Astrocyte (in vitro differentiated cells and primary cell): Measurements from ENCODE around the gene OR6P1. TPM values are rescaled to one million over a fixed set of nuclear protein-coding genes. Genes with fewer than 3 reads are reported as not detected.

Experiments
- DNase-seq: peaks from one replicate; pipeline ENCODE4 v3.0.0-alpha.2; 2010; ENCODE audit warnings: low read depth
- FAIRE-seq: peaks from 2 replicates; lab custom pipeline; 2011; peaks lifted over from hg19 to GRCh38; lab: Jason Lieb, UNC
- H2AFZ ChIP-seq: 2 replicates; pipeline ENCODE4 v1.6.0; 2012; ENCODE audit warnings: low read depth, low read length, inconsistent platforms
- H3K27ac ChIP-seq: 2 replicates; pipeline ENCODE4 v1.5.1; 2011; ENCODE audit warnings: low read depth, low read length, inconsistent platforms
- H3K27me3 ChIP-seq: 2 replicates; pipeline ENCODE4 v1.6.0; 2011; ENCODE audit warnings: low read length, inconsistent platforms; ENCODE audit not compliant: insufficient read depth
- H3K36me3 ChIP-seq: 2 replicates; pipeline ENCODE4 v1.5.1; 2011; ENCODE audit warnings: low read length, inconsistent platforms; ENCODE audit not compliant: insufficient read depth
- H3K4me1 ChIP-seq: 2 replicates; pipeline ENCODE4 v1.5.1; 2011; ENCODE audit warnings: low read length, inconsistent platforms; ENCODE audit not compliant: insufficient read depth
- H3K4me2 ChIP-seq: 2 replicates; pipeline ENCODE4 v1.6.0; 2012; ENCODE audit warnings: low read length, inconsistent platforms
- H3K4me3 ChIP-seq: 2 replicates; pipeline ENCODE4 v1.5.1; 2011; ENCODE audit warnings: low read depth, mild to moderate bottlenecking, low read length, inconsistent platforms; ENCODE audit not compliant: insufficient read depth
- H3K79me2 ChIP-seq: 2 replicates; pipeline ENCODE4 v1.6.0; 2012; ENCODE audit warnings: mild to moderate bottlenecking, low read length, inconsistent platforms; ENCODE audit not compliant: insufficient read depth
- H3K9ac ChIP-seq: 2 replicates; pipeline ENCODE4 v1.6.0; 2012; ENCODE audit warnings: mild to moderate bottlenecking, low read length, inconsistent platforms
- H3K9me3 ChIP-seq: 2 replicates; pipeline ENCODE4 v1.5.1; 2012; ENCODE audit warnings: low read depth, mild to moderate bottlenecking, low read length, inconsistent platforms; ENCODE audit not compliant: insufficient read depth
- H4K20me1 ChIP-seq: 2 replicates; pipeline ENCODE4 v1.6.0; 2012; ENCODE audit warnings: low read length, inconsistent platforms; ENCODE audit not compliant: insufficient read depth
- H3K27ac Mint-ChIP-seq: one replicate; pipeline ENCODE4 v1.8.0; 2021; ENCODE audit warnings: mild to moderate bottlenecking, mixed read lengths; ENCODE audit not compliant: unreplicated experiment
- H3K27me3 Mint-ChIP-seq: one replicate; pipeline ENCODE4 v1.8.0; 2021; ENCODE audit warnings: low read depth, mixed read lengths; ENCODE audit not compliant: unreplicated experiment
- H3K36me3 Mint-ChIP-seq: one replicate; pipeline ENCODE4 v1.8.0; 2021; ENCODE audit warnings: low read depth, mixed read lengths; ENCODE audit not compliant: unreplicated experiment
- H3K4me1 Mint-ChIP-seq: one replicate; pipeline ENCODE4 v1.8.0; 2021; ENCODE audit warnings: low read depth, mixed read lengths; ENCODE audit not compliant: unreplicated experiment
- H3K4me3 Mint-ChIP-seq: one replicate; pipeline ENCODE4 v1.8.0; 2021; ENCODE audit warnings: mild to moderate bottlenecking, moderate library complexity, mixed read lengths; ENCODE audit not compliant: unreplicated experiment
- H3K9me3 Mint-ChIP-seq: one replicate; pipeline ENCODE4 v1.8.0; 2021; ENCODE audit warnings: mild to moderate bottlenecking, mixed read lengths; ENCODE audit not compliant: unreplicated experiment
- CTCF ChIP-seq: IDR thresholded peaks from 2 replicates; pipeline ENCODE4 v1.5.1; 2011; ENCODE audit warnings: low read depth, mild to moderate bottlenecking, inconsistent platforms, low read length, moderate library complexity; ENCODE audit not compliant: insufficient read depth
- EZH2 ChIP-seq: IDR thresholded peaks from 2 replicates; pipeline ENCODE4 v1.6.1; 2012; ENCODE audit warnings: mild to moderate bottlenecking, low read length, inconsistent platforms; ENCODE audit not compliant: insufficient read depth
- total RNA-seq: library from RNA; stranded (reverse); gene quantifications from 2 replicates; pipeline ENCODE4 v1.2.1, GENCODE V29; 2021

OR6P1 gene
- total RNA-seq, 1 donor from 2014 or later: not detected

DNA sequence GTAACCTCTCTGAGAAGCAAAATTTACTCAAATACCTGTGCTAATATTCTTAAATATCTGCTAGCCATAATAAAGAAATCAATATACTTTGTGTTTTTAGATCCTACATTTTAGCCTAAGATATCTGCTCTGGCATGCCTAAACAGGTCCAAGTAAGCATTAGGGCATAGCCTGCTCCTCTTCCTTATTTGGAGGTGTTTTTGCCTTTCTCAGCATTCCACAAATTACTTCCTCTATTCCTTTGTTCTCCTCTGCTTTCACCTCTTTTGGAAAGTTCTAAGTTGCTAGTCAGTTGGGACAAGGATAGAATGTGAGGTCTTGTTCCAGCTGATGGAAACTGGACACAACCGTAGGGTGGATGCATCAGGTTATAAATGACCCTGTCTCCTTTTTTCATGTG, 16.6 kb upstream of the OR6P1 start:
- Histone ChIP-seq H3K4me1 (no peaks in the 10 kb centered on the region), H3K9me3 (no peaks in the 10 kb centered on the region), H3K4me3 (no peak overlapping the region), H3K79me2 (no peaks in the 10 kb centered on the region), H3K4me2 (no peak overlapping the region), H3K36me3 (no peaks in the 10 kb centered on the region), H4K20me1 (no peaks in the 10 kb centered on the region), H3K27ac (no peak overlapping the region), H3K27me3 (no peaks in the 10 kb centered on the region), H2AFZ (no peak overlapping the region), H3K9ac (no peak overlapping the region)
- DNase-seq (no peak), FAIRE-seq (no peak)
- peaks cover 9% of the 10 kb centered on the region for H3K4me1 Mint-ChIP-seq
- peaks cover 5% of the 10 kb centered on the region for H3K9me3 Mint-ChIP-seq
- TF ChIP-seq EZH2: no peak
- TF ChIP-seq CTCF: no peak
- H3K27me3 Mint-ChIP-seq: no peaks in the 10 kb centered on the region
- H3K36me3 Mint-ChIP-seq: no peaks in the 10 kb centered on the region
- no peak overlapping the region for H3K4me3 Mint-ChIP-seq
- no peak overlapping the region for H3K27ac Mint-ChIP-seq

GRCh38 chr1:158583962-158584361, 13.6 kb upstream of the OR6P1 start:
- Histone ChIP-seq H3K9ac (no peak overlapping the region), H3K4me3 (no peak overlapping the region), H3K4me2 (no peak overlapping the region), H3K79me2 (no peaks in the 10 kb centered on the region), H4K20me1 (no peaks in the 10 kb centered on the region), H3K9me3 (no peaks in the 10 kb centered on the region), H3K27ac (no peak overlapping the region), H2AFZ (no peak overlapping the region), H3K4me1 (no peaks in the 10 kb centered on the region), H3K36me3 (no peaks in the 10 kb centered on the region), H3K27me3 (no peaks in the 10 kb centered on the region)
- H3K4me3 Mint-ChIP-seq: no peak overlapping the region
- H3K27ac Mint-ChIP-seq: no peak overlapping the region
- FAIRE-seq: no peak
- DNase-seq: no peak
- no peak for TF ChIP-seq CTCF
- no peak for TF ChIP-seq EZH2
- H3K27me3 Mint-ChIP-seq: no peaks in the 10 kb centered on the region
- no peaks in the 10 kb centered on the region for H3K36me3 Mint-ChIP-seq
- peaks cover 5% of the 10 kb centered on the region for H3K9me3 Mint-ChIP-seq
- H3K4me1 Mint-ChIP-seq: peaks cover 12% of the 10 kb centered on the region

DNA sequence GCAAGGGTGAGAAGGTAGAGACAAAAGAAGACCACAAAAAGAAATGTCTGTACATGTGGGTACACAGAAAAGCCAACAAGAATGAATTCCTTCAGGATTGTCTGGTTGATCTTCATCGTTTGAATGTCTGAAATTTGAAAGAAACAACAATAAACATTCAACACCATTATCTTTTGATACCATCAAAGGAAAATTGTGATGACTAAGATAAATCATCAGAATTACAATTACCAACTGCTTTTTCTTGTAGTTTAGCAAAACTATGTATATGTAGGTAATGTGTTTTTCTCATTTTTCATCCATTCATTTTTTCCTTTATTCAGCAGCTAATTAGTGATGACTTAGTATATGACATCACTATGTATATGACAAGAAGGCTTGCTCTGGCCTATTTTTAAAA, 9.4 kb upstream of the OR6P1 start, which contains the start of gene OR10X1:
TSS of gene OR10X1 (minus strand) at position 167 of the 400 bp plus-strand sequence. CDS start at position 167, 0 bp downstream.
- FAIRE-seq (no peak), DNase-seq (no peak)
- Mint-ChIP-seq H3K27ac (no peak within 1 kb of the TSS), H3K27me3 (no peaks in the 10 kb centered on the region), H3K36me3 (no peaks in the 10 kb centered on the region), H3K4me1 (peaks cover 12% of the 10 kb centered on the region), H3K9me3 (no peaks in the 10 kb centered on the region), H3K4me3 (no peak within 1 kb of the TSS)
- Histone ChIP-seq H3K9me3 (no peaks in the 10 kb centered on the region), H2AFZ (no peak within 1 kb of the TSS), H3K9ac (no peak within 1 kb of the TSS), H3K27me3 (no peaks in the 10 kb centered on the region), H4K20me1 (no peaks in the 10 kb centered on the region), H3K4me1 (no peaks in the 10 kb centered on the region), H3K36me3 (no peaks in the 10 kb centered on the region), H3K27ac (no peak within 1 kb of the TSS), H3K79me2 (no peaks in the 10 kb centered on the region), H3K4me2 (no peak within 1 kb of the TSS), H3K4me3 (no peak within 1 kb of the TSS)
- no peak for TF ChIP-seq EZH2
- no peak for TF ChIP-seq CTCF
